GM13977 (cell line): Measurements from ENCODE around the gene PBOV1.
"Not testable (repeated sequence)": the region's sequence is repeated elsewhere in the genome, so short reads cannot be mapped to it uniquely, and the experiment has no call there.

ENCODE experiments used
- DNase-seq: peaks from one replicate; pipeline ENCODE4 v3.0.0; 2012; ENCODE audit warnings: low spot score
- in situ Hi-C: fragments of 300-500 bp; cut with MboI; formaldehyde crosslinking; loops from one replicate; pipeline ENCODE4 v1.12.0; 2022; ENCODE audit warnings: low sequenced_read_pairs, low pct_unique_long_range_greater_than_20kb, mixed read lengths, inconsistent platforms; ENCODE audit not compliant: unreplicated experiment
- TF ChIP-seq, protein P1 (sequence below): IDR thresholded peaks from 2 replicates; pipeline ENCODE4 v1.5.1; 2012; ENCODE audit warnings: mild to moderate bottlenecking, control low read depth; ENCODE audit not compliant: insufficient read depth; ENCODE audit errors: extremely low read depth, missing control alignments

Gene PBOV1

DNA sequence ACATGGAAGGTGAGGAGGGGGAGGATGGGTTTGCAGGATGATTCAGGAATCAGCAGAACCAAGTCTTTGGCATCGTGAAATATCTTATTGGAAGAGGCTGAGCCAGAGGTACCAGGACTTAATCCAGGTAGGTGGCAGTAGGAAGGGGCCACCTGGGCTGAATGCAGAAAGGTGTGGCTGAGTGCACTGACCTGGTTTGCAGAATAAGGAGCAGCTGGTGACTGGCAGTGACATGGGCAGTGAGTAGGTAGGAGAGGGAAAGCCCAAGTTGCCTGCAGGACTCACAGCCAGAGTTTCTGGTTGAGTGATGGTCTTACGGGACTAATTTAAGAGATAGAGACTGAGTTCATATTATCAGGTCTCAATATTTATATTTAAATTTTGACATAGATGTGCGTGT lies 1.1 kb upstream of the PBOV1 start:
- in situ Hi-C loops: no loop called here
- DNase-seq: no peak
- TF ChIP-seq, protein P1, sequence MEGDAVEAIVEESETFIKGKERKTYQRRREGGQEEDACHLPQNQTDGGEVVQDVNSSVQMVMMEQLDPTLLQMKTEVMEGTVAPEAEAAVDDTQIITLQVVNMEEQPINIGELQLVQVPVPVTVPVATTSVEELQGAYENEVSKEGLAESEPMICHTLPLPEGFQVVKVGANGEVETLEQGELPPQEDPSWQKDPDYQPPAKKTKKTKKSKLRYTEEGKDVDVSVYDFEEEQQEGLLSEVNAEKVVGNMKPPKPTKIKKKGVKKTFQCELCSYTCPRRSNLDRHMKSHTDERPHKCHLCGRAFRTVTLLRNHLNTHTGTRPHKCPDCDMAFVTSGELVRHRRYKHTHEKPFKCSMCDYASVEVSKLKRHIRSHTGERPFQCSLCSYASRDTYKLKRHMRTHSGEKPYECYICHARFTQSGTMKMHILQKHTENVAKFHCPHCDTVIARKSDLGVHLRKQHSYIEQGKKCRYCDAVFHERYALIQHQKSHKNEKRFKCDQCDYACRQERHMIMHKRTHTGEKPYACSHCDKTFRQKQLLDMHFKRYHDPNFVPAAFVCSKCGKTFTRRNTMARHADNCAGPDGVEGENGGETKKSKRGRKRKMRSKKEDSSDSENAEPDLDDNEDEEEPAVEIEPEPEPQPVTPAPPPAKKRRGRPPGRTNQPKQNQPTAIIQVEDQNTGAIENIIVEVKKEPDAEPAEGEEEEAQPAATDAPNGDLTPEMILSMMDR: no peak

DNA sequence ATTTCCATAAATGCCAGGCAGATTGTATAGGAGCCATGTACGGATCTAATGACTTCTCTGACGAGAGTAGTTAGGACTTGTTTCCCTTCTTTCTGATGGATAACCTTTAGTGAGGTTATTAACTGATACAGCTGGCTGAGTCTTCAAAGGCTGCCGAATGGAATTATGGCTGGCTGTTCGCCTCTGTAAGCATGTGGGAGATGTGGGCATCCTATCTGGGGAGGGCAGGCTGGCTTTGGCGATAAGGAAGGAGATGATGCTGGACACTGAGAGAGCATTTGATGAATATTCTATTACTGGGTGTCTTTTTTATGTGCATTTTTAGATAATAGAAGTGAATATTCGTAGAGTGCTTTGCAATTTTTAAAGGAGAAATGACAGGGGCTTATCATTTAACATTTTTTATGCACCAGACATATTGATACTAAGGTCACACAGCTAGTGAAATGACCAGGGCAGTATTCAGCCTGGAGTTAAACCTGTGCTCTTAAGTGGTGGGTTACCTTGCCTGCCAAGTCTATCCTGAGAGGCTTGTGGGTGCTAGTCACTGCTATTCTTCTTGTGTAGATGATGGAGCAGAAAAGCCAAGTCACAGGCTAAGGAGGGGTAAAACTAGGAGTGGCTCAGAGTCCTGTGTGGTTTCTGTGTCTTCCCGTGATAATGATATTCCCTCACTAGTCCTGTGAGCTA lies 3.1 kb downstream of the PBOV1 start:
- in situ Hi-C loops: no loop called here
- TF ChIP-seq, protein P1: no peak

DNA sequence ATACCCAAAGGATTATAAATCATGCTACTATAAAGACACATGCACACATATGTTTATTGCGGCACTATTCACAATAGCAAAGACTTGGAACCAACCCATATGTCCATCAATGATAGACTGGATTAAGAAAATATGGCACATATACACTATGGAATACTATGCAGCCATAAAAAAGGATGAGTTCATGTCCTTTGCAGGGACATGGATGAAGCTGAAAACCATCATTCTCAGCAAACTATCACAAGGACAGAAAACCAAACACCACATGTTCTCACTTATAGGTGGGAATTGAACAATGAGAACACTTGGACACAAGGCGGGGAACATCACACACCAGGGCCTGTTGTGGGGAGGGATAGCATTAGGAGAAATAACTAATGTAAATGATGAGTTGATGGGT lies 5.8 kb downstream of the PBOV1 start:
- in situ Hi-C loops, DNase-seq: not testable (repeated sequence)

More for the DNA sequence above, 3.1 kb downstream of the PBOV1 start:
- no peak for DNase-seq

DNA sequence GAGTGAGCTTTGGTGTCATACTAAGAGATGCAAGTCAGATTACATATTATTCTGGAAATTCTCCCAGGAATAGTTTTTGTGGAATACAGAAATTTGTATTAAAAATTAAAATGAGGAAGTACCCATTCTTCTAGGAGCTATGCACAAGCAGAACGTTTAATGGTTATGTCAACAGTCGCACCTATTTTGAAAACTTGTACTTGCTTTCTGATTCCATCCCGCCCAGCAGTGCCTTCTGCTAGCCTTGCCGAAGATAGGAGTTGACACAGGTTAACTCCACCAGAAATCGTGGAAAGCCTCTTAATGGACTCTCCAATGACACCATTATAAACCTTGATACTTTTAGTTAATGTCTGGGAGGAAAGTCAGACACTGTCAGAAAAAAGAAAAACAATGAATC lies 6.7 kb downstream of the PBOV1 start:
- in situ Hi-C loops: no loop called here
- DNase-seq: no peak
- TF ChIP-seq, protein P1: no peak

DNA sequence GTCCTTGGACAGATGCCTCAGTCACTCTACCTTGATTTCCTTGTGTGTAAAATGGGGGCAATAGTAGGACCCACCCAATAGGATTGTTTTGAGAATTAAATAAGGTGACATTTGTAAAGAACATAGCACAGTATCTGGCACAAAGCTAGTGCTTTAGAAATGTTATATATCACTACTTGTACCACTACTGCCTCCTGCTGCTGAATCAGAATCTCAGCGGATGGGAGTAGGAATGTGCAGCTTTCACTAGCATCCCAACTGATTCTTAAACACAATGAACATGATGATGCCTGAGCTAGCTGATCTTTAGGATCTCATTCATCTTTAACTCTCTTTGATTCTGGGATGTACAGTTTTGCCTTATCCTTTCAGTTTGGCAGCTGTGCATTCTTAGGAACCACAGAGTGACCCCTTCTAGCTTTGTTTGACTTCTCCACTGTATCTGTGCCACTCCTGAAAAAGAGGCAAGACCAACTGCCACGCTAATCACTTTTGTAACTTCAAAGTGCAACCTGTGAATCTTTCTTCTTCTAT lies 7.2 kb downstream of the PBOV1 start:
- in situ Hi-C loops: no loop called here
- TF ChIP-seq, protein P1: no peak
- no peak for DNase-seq

DNA sequence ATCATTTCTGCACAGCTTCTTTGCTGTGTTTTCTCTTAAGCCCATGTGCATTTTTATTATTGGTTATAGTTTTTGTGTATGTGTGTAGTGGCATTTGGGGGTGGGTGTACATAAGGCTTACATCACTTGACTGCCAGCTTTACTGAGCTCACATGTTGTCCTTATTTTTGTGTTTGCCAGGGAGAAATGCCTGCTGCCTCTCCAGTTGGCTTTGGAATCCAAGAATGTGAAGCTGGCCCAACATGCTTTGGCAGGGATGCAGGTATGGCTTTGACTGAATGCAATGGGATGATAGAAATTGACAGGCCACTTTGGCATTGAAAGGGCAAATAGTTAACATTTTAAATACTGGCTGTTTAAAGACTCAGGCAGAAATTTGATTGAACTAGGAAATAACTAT lies 11.4 kb downstream of the PBOV1 start:
- TF ChIP-seq, protein P1: no peak
- no peak for DNase-seq
- in situ Hi-C loops: no loop called here

DNA sequence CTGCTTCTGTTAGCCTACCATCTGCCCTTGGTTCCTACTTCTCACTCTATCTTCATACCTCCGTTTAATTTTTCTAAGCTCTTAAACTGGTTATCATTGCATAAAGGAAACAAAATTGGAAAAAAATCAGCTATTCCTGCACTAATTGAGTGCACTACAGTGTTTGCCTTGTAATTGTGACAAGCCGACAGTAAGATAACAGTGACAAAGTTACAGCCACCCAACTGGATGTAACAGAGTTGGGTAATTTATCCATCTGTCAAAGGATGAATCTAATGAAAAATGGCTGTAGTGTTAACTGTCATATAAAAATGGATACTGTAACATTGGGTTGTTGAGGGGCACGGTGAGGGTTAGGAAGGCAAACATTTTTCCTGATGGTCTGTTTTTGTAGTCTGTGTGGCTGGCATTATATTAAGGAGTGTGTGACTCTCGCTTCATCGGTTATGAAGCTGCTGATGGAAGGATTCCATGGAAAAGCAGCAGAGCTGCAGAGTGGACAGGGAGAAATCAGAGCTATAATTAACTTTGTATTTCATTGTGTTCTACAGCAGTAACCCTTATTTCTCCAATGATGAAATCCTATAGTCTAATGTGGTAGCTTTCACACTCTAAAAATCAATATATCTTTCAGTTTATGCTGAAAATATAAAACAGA lies 12.7 kb downstream of the PBOV1 start:
- in situ Hi-C loops: no loop called here
- TF ChIP-seq, protein P1: no peak
- DNase-seq: no peak
